GM23338 (cell line): ENCODE data around the gene GRID2IP. TPM values are rescaled to one million over a fixed set of nuclear protein-coding genes. Genes with fewer than 3 reads are reported as not detected.

ENCODE experiments used
- ATAC-seq: fragments of 200-7000 bp; cut with Tn5 transposase; 3 replicates; pipeline ENCODE4 v1.9.1; 2020
- DNase-seq: peaks from one replicate; pipeline ENCODE4 v3.0.0-alpha.2; 2015; ENCODE audit warnings: low spot score
- H2AFZ ChIP-seq: fragments of 200-600 bp; sonication (generic); 2 replicates; pipeline ENCODE4 v1.8.0; 2016; ENCODE audit warnings: antibody characterized with exemption, mild to moderate bottlenecking, moderate library complexity
- H3F3A ChIP-seq: fragments of 200-600 bp; sonication (generic); replicated peaks from 2 replicates; pipeline ENCODE4 v1.8.0; 2017; ENCODE audit warnings: antibody characterized with exemption, mixed run types, low read depth
- H3K27ac ChIP-seq: fragments of 200-600 bp; sonication (generic); 2 replicates; pipeline ENCODE4 v1.6.1; 2016; ENCODE audit warnings: low read depth
- H3K27me3 ChIP-seq: fragments of 200-600 bp; sonication (generic); 2 replicates; pipeline ENCODE4 v1.8.0; 2016; ENCODE audit warnings: mild to moderate bottlenecking, mixed run types, moderate library complexity; ENCODE audit not compliant: insufficient read depth
- H3K36me3 ChIP-seq: fragments of 200-600 bp; sonication (generic); 2 replicates; pipeline ENCODE4 v1.8.0; 2016; ENCODE audit warnings: mild to moderate bottlenecking; ENCODE audit not compliant: insufficient read depth
- H3K4me1 ChIP-seq: fragments of 200-600 bp; sonication (generic); 2 replicates; pipeline ENCODE4 v1.8.0; 2016; ENCODE audit warnings: mild to moderate bottlenecking, moderate library complexity; ENCODE audit not compliant: insufficient read depth
- H3K4me2 ChIP-seq: fragments of 200-600 bp; sonication (generic); 2 replicates; pipeline ENCODE4 v1.7.1; 2017; ENCODE audit warnings: mixed run types
- H3K4me3 ChIP-seq: fragments of 200-600 bp; sonication (generic); 2 replicates; pipeline ENCODE4 v1.6.1; 2016; ENCODE audit warnings: mixed run types
- H3K79me2 ChIP-seq: fragments of 200-600 bp; sonication (generic); replicated peaks from 2 replicates; pipeline ENCODE4 v1.8.0; 2017; ENCODE audit warnings: mild to moderate bottlenecking; ENCODE audit not compliant: insufficient read depth
- H3K9me2 ChIP-seq: fragments of 200-600 bp; sonication (generic); 2 replicates; pipeline ENCODE4 v1.8.0; 2017; ENCODE audit not compliant: insufficient read depth
- H4K20me1 ChIP-seq: fragments of 200-600 bp; sonication (generic); replicated peaks from 2 replicates; pipeline ENCODE4 v1.8.0; 2017; ENCODE audit warnings: mild to moderate bottlenecking; ENCODE audit not compliant: insufficient read depth
- H3K27ac Mint-ChIP-seq: 2 replicates; pipeline ENCODE4 v1.8.0; 2020; ENCODE audit warnings: inconsistent platforms, mild to moderate bottlenecking, moderate library complexity, mixed read lengths
- H3K27me3 Mint-ChIP-seq: 3 replicates; pipeline ENCODE4 v1.8.0; 2022; ENCODE audit warnings: low read depth, mild to moderate bottlenecking, moderate library complexity, mixed read lengths, inconsistent platforms; ENCODE audit not compliant: insufficient read depth, poor library complexity
- H3K36me3 Mint-ChIP-seq: 3 replicates; pipeline ENCODE4 v1.8.0; 2021; ENCODE audit warnings: low read depth, mild to moderate bottlenecking, inconsistent platforms, moderate library complexity, mixed read lengths
- H3K4me1 Mint-ChIP-seq: 3 replicates; pipeline ENCODE4 v1.8.0; 2020; ENCODE audit warnings: mild to moderate bottlenecking, inconsistent platforms, mixed read lengths
- H3K4me3 Mint-ChIP-seq: 3 replicates; pipeline ENCODE4 v1.8.0; 2021; ENCODE audit warnings: moderate library complexity, mild to moderate bottlenecking, inconsistent platforms, mixed read lengths
- H3K9me3 Mint-ChIP-seq: 3 replicates; pipeline ENCODE4 v1.8.0; 2020; ENCODE audit warnings: moderate library complexity, mild to moderate bottlenecking, inconsistent platforms, mixed read lengths
- CREB1 ChIP-seq: fragments of 250-450 bp; sonication (Bioruptor Pico); IDR thresholded peaks from 2 replicates; pipeline ENCODE4 v1.5.0; 2020; ENCODE audit warnings: low read depth, mild to moderate bottlenecking, moderate library complexity
- CTCF ChIP-seq, 2 experiments: fragments of 200-600 bp in 1 of 2; sonication (generic) in 1 of 2; conservative IDR thresholded peaks; 2 replicates each; pipeline versions ENCODE4 v1.5.1 to v1.6.1; 2016 to 2017; ENCODE audit warnings: antibody characterized with exemption in 2 of 2, low read depth in 2 of 2, mild to moderate bottlenecking in 2 of 2, moderate library complexity in 1 of 2
- ETS1 ChIP-seq: IDR thresholded peaks from 2 replicates; pipeline ENCODE4 v1.6.1; 2016; ENCODE audit warnings: antibody characterized with exemption
- EZH2 ChIP-seq: fragments of 200-600 bp; sonication (generic); IDR thresholded peaks from one replicate; pipeline ENCODE4 v1.8.0; 2017; ENCODE audit warnings: antibody characterized with exemption, mild to moderate bottlenecking, low read depth; ENCODE audit not compliant: unreplicated experiment
- EZH2phosphoT487 ChIP-seq: fragments of 200-600 bp; sonication (generic); IDR thresholded peaks from one replicate; pipeline ENCODE4 v1.8.1; 2018; ENCODE audit warnings: antibody characterized with exemption; ENCODE audit not compliant: unreplicated experiment
- JUNB ChIP-seq: IDR thresholded peaks from one replicate; pipeline ENCODE4 v1.6.1; 2016; ENCODE audit warnings: antibody characterized with exemption; ENCODE audit not compliant: unreplicated experiment
- NANOG ChIP-seq: IDR thresholded peaks from 2 replicates; pipeline ENCODE4 v1.6.1; 2016; ENCODE audit warnings: antibody characterized with exemption, borderline replicate concordance
- POLR2AphosphoS5 ChIP-seq: IDR thresholded peaks from 2 replicates; pipeline ENCODE4 v1.6.1; 2016; ENCODE audit warnings: antibody characterized with exemption, low read depth
- REST ChIP-seq: IDR thresholded peaks from one replicate; pipeline ENCODE4 v1.6.1; 2018; ENCODE audit warnings: antibody characterized with exemption; ENCODE audit not compliant: unreplicated experiment
- STAT1 ChIP-seq: IDR thresholded peaks from one replicate; pipeline ENCODE4 v1.6.1; 2016; ENCODE audit warnings: antibody characterized with exemption; ENCODE audit not compliant: unreplicated experiment
- ZNF114 ChIP-seq: fragments of 250-450 bp; sonication (Bioruptor Pico); IDR thresholded peaks from 2 replicates; pipeline ENCODE4 v1.5.0; 2020; ENCODE audit warnings: mild to moderate bottlenecking, moderate library complexity
- ZNF331 ChIP-seq: fragments of 250-450 bp; sonication (Bioruptor Pico); IDR thresholded peaks from 2 replicates; pipeline ENCODE4 v1.5.0; 2020; ENCODE audit warnings: low read depth, mild to moderate bottlenecking, moderate library complexity
- ZNF462 ChIP-seq: fragments of 250-450 bp; sonication (Bioruptor Pico); IDR thresholded peaks from 2 replicates; pipeline ENCODE4 v1.5.0; 2020; ENCODE audit warnings: mild to moderate bottlenecking, moderate library complexity
- polyA plus RNA-seq: library from polyadenylated mRNA; unstranded; fragments of >200 nt; fragmentation: Nextera tagmentation; extraction: Ambion mirVana; gene quantifications from 2 replicates; pipeline ENCODE4 v1.2.1, GENCODE V29; 2016
- total RNA-seq: library from RNA; depleted of rRNA; stranded (reverse); fragments of >200 nt; shearing (Covaris generic); gene quantifications from 2 replicates; pipeline ENCODE4 v1.2.3, GENCODE V29; 2014

GRID2IP gene
- total and polyA plus RNA-seq, 2 experiments from 2014 or later = 0.73 to 1.5 TPM

- H3F3A ChIP-seq = 0 out of 2 replicates have a peak, but pooled peaks cover 8% of the 10 kb centered on the region
- no peaks in the 10 kb centered on the region for H3K36me3 ChIP-seq
- peaks cover 5% of the 10 kb centered on the region; the same call in 1 of the 2 replicates for H4K20me1 ChIP-seq
- Mint-ChIP-seq H3K9me3 (peaks cover 3% of the 10 kb centered on the region; the same call in 1 of the 3 replicates), H3K4me3 (no peak overlapping the region), H3K4me1 (no peaks in the 10 kb centered on the region; the same call in 2 of the 3 replicates), H3K27me3 (peaks cover 12% of the 10 kb centered on the region), H3K36me3 (peaks cover 5% of the 10 kb centered on the region; the same call in 2 of the 3 replicates), H3K27ac (no peak overlapping the region)
- no peaks in the 10 kb centered on the region for H3K9me2 ChIP-seq
- no peaks in the 10 kb centered on the region for H3K27me3 ChIP-seq
- H3K4me1 ChIP-seq = no peaks in the 10 kb centered on the region; the same call in 1 of the 2 replicates
- TF ChIP-seq ZNF114 (CRISPR knock-in tag) (no peak), ETS1 (no peak), CTCF (conservative IDR thresholded peaks at IDR 0.05; ENCODE audit: low read depth in 2 of 2) (no peak), JUNB (no peak), STAT1 (no peak), CREB1 (CRISPR knock-in tag) (no peak), ZNF462 (CRISPR knock-in tag) (no peak), REST (no peak), POLR2AphosphoS5 (no peak), EZH2phosphoT487 (no peak), EZH2 (no peak), ZNF331 (CRISPR knock-in tag) (no peak), NANOG (no peak)
- no peak overlapping the region for H3K27ac ChIP-seq
- ATAC-seq = no peak
- DNase-seq = no peak
- no peak overlapping the region for H2AFZ ChIP-seq
- H3K79me2 ChIP-seq = peaks cover 6% of the 10 kb centered on the region
- no peak overlapping the region for H3K4me2 ChIP-seq
- H3K4me3 ChIP-seq = no peak overlapping the region
Observed at GRCh38 chr7:6451224-6451705, 100.0 kb downstream of the GRID2IP start.
